GM21619 (cell line): ENCODE measurements around the gene ARMH1.
"Not testable (repeated sequence)": the region's sequence is repeated elsewhere in the genome, so short reads cannot be mapped to it uniquely, and the experiment has no call there.

ENCODE experiments used
- ATAC-seq: cut with Tn5 transposase; IDR thresholded peaks from one replicate; pipeline ENCODE4 v1.9.1; 2021; ENCODE audit not compliant: unreplicated experiment

The ARMH1 gene

DNA sequence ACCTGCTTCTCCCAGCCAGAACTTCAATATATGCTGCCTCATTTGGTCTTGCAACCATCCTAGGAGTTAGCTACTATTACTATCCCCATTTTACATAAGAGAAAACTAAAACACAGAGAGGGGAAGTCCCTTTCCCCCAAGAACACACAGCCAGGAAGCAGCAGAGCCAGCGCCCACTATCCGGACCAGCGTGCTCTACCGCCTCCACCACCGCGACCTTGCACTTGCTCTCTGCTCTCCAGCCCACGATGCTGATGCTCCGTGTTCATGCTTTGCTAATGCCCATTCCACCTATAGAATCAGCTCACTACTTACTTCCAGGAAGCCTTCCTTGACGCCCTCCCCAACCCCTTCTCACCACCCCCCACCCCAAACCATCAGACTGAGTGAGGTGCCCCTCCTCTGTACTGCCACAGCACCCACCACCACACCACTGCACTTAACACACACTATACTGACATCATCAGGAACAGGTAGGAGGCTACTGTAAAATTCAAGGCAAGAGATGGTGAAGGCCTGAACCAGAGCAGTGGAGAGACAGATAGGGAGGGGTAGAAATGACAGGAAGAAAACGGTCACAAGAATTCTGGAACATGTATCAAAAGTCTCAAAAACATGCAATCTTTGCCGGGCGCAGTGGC lies 9.7 kb upstream of the ARMH1 start:
- ATAC-seq: no peak

GRCh38 chr1:44666719-44667118 lies 7.8 kb upstream of the ARMH1 start:
- ATAC-seq: not testable (repeated sequence)

DNA sequence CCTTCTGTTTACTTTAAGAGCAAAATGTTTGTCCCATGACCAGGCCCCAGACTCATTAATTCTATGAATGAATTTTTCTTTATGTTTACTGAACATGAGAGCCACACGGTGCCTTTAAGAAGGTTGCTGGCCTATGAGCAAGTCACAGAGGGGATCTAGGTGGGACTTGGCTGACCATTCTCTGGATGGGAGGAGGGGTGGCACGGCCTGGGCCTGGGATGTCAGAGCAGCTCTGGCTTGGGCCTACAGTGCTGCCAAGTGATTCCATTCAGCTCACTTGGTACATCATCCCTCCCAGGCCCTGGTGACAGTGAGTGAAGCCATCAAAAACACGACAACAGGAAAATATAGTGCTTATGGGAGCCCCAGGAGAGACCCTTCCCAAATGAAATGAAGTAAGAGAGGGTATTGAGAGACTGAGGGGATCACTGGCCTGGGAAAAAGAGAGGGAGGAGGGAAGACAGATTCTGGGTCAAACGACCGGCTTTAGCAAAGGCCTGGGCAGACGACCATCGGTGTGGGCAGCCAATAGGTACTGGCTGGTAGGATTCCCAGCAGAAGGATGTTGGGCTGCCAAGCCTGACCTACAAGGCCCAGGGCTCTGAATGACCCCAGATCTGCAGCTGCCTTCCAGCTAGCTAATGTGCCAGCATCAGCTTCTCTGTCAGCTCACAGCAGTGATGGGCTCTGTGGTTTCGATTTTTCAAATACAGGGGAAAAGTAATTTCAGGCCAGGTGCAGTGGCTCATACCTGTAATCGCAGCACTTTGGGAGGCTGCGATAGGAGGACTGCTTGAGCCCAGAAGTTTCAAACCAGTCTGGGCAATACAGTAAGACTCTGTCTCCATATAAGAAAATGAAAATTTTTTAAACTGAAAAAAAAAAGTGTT lies 3.5 kb upstream of the ARMH1 start:
- ATAC-seq: no peak

DNA sequence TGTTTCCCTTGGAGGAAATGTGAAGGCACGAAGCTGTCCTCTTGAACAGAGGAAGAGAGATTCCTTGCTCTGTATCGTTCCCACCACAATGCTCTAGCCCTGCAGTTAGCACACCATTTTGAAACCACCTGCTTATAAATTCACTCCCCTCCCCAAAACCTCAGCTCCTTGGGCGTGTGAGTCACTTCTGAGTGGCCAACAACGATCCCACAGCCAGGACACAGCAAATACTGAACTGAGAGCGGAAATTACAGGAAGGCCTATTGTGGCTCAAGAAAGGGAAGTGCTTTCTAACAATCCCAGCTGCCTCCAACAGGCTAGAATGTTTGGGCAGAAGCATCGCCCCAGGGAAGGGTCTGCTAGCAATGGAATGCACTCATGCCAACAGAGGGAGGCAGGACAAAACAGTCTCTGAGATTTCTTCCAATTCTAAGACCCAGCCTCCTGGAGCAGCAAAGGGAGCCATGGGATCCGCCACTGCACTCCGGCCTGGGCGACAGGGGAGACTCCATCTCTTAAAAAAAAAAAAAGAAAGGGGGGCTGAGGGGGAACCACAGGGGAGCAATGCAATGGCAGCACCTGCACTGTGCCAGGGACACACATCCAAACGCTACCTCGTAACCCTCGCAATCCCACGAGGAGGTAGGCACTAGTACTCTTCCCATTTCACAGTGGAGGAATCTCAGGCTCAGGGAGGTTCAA lies 2.1 kb upstream of the ARMH1 start:
- no peak for ATAC-seq

DNA sequence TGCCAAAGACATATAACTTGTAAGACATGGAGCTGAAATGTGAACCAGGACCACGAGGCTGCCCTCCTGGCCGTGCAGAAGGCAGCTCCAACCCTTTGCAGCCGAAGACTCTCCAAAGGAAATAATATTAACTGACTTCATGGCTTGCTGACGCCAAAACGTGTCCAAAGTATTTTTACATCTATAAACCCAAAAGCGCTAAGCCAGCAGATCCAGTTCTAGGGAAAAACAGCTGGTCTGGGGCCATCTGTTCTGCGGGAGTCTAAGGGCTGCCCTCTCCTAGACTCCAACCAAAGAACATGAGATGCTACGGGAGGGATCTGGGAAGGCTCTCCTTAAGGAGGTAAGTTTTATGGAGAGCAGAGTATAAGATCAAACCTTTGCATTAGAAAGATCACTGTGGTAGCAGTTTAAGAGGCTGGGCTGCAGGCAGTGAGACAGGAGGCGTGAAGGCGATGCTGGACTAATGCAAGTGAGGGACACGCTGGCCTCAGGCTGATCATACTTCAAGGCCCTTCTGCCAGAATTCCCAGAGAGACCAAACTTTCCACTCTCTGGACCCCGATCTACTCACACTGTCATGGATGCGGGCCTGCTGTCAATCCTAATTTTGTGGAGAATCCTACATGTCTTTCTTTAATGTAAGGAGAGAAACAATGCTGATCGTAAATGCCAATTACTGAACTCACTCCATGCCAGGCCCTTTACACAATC lies 1.4 kb upstream of the ARMH1 start:
- no peak for ATAC-seq

DNA sequence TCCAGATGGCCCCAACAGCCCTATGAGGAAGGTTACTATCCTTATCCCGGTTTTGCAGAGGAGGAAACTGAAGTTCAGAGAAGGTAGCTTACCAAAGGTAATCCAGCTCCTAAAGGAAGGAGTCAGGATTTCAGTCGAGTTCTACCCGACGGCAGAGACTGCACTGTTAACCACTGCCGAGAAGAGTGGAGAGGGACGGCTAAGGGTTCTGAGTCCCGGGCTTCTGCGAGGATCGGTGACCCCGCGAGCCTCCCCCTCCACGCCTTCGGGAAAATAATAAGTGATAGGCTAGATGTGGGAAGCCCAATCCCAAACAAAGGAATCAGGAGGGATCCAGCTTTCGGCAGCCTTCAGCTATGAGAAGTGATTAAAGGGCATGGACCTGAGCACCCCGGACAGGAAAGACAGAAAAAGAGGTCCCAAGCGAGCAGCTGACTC lies 820 bp upstream of the ARMH1 start:
- peak; percentile 0 for ATAC-seq

DNA sequence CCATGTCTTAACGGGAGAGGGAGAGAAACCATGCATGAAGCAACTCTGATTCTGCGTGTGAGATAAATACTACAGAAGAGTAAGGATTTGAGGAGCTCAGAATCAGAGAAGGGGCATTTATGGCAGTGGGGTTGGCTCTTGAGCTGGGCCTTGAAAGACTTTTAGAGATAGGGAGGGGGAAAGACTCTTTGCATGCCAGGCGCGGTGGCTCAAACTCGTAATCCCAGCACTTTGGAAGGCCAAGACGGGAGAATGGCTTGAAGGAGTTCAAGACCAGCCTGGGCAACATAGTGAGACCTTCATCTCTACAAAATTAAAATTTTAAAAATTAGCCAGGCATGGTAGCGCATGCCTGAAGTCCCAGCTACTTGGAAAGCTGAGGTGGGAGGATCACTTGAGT lies 672 bp downstream of the ARMH1 start:
- ATAC-seq: no peak

- no peak for ATAC-seq
These were observed 2.1 kb downstream of the ARMH1 start for GRCh38 chr1:44676484-44677200.

DNA sequence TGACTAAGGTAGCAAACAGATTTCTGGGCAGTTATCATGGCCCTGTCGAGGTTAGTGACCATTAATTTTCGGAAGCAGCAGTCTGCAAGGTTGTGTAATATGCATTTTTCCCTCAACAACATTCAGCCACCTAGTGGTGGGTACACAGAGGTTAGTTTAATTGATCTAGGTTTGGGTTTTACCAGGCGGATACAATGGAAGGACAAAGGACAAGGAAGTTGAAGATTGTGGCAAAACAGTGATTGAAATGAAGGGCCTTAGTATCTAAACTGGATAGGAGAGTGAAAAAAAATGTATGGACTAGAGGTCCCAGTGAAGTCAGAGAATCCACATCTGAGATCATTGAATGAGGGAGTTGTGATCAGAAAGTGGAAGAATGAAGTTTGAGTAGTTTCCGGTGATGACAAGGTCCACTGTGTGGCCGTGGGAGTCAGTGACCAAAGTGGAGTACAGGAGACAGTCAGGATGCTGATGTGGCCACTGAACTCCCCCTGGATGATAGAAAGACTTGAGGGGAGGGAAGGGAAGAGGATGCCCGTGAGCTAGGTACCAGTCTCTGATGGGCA lies 2.8 kb downstream of the ARMH1 start:
- ATAC-seq: no peak

DNA sequence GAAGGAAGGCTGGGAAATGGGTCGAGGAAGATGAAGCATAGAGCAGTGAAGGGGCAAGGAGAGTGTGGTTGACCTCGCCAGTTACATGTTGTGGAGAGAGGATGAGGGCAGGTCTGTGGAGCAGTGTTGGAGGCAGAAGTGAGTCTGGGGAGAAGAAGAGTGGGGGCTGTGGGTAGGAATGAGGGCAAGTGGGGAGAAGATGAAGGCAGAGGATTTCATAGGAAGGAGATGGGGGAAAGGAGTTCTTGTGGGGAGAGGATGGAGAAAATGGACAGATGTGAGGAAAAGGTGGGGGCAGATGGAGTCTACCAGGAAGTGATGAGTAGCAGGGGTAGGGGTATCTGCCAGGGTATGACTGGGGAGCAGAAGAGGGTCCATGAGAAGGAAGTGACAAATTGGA lies 3.6 kb downstream of the ARMH1 start:
- no peak for ATAC-seq

- ATAC-seq: no peak
These were observed 4.1 kb downstream of the ARMH1 start for GRCh38 chr1:44678626-44679025.

GRCh38 chr1:44679468-44679867 lies 5.0 kb downstream of the ARMH1 start:
- ATAC-seq: no peak

- no peak for ATAC-seq
These were observed 7.7 kb downstream of the ARMH1 start for GRCh38 chr1:44681905-44682882.

DNA sequence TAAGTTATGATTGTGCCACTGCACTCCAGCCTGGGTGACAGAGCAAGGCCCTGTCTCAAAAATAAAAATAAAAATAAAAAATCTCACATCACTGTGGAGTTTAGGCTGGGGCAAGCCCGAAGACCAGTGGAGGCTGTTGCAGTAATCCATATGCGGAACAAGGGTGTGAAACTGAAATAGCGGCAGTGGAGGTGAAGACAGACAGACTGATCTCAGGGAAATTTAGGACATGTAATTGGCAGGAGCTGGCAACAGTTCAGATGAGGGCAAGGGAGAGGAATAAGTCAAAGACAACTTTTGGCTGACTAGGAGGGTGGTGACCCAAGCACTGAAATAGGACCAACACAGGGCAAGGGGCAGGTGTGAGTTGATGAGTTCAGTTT lies 8.4 kb downstream of the ARMH1 start:
- no peak for ATAC-seq

DNA sequence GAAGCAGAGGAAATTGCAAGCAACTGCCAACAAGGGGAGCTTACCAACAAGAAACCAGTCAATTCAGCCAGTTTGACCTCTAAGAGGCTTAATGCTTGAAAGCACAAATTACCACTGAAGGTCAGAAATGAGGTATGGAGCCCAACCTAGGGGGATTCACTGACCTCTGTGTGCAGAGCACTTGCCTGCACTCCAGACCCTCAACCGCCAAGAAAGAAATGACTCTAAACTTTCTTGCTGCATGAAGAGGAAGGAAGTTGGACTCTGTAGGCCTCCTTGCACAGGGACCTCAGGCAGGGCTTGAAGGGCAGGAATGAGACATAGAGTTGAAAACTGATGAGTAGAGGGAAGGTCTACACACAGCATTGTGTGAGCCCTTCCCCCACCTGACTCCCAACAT lies 10.0 kb downstream of the ARMH1 start:
- ATAC-seq: peak; percentile 82

- ATAC-seq: no peak
These were observed 10.7 kb downstream of the ARMH1 start for GRCh38 chr1:44685218-44685617.

- no peak for ATAC-seq
These were observed 11.4 kb downstream of the ARMH1 start for GRCh38 chr1:44685881-44686280.

DNA sequence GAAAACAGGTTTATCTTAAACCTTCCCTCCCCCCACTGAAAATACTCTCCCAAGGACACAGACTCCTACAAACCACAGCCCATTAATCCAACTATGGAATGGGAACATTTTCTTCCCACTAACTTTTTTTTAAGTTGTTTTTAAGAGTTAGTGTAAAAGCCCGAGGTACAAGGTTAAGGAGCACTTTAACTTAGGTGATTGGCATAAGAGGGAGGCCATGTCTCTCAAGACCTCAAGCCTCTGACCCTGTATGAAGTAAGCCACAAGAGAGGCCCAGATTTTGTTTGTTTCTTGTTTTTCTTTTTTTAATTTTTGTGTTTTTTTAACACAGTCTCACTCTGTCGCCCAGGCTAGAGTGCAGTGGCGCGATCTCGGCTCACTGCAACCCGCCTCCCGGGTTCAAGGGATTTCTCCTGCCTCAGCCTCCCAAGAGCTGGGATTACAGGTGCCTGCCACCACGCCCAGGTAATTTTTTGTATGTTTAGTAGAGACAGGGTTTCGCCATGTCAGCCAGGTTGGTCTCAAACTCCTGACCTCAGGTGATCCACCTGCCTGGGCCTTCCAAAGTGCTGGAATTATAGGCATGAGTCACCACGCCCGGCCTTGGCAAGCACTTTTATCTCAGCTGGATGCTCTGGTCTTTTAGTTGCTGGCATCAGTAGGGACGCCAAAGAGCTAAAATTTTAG lies 14.4 kb downstream of the ARMH1 start:
- ATAC-seq: no peak

DNA sequence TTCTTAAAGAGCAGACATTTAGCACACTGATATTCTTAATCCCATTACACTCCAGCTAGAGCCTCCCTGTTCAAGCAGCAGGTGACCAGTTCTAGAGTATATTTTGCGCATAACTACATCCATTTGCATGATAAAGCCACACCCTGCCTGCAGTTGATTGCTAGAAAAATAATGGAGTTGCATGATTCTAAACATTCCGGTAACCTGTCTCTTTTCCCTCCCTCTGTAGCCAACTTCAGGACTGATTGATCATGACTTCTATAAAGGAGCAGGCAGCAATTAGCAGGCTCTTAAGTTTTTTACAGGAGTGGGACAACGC lies 14.9 kb downstream of the ARMH1 start:
- ATAC-seq: no peak
